Upper lobe of left lung (tissue), 6 donors: Measurements from ENCODE around the gene AFF1. TPM values are rescaled to one million over a fixed set of nuclear protein-coding genes. Genes with fewer than 3 reads are reported as not detected.
A peak's percentile ranks its signal among the peaks of the same experiment; 100 is the strongest.

ENCODE experiments used
- ATAC-seq, 2 donors: fragments of 200-7000 bp; cut with Tn5 transposase; one replicate each; pipeline ENCODE4 v1.9.1; 2022; ENCODE audit warnings: mild to moderate bottlenecking in 2 of 2, moderate library complexity in 2 of 2; ENCODE audit not compliant: low FRiP score in 2 of 2
- DNase-seq, 2 donors: peaks; one replicate each; pipeline ENCODE4 v3.0.0-alpha.2; 2019 to 2020
- H3K27ac ChIP-seq, 4 donors: fragments of 200-600 bp; sonication (generic); one replicate each; pipeline ENCODE4 v1.5.1; 2016 to 2019
- H3K27me3 ChIP-seq, 4 donors: fragments of 200-600 bp; sonication (generic); one replicate each; pipeline ENCODE4 v1.5.1; 2017 to 2019
- H3K36me3 ChIP-seq, 4 donors: fragments of 200-600 bp; sonication (generic); one replicate each; pipeline ENCODE4 v1.5.1; 2016 to 2019
- H3K4me1 ChIP-seq, 4 donors: fragments of 200-600 bp; sonication (generic); one replicate each; pipeline ENCODE4 v1.5.1; 2018 to 2019
- H3K4me3 ChIP-seq, 4 donors: fragments of 200-600 bp; sonication (generic); one replicate each; pipeline ENCODE4 v1.5.1; 2017 to 2019; ENCODE audit warnings: mild to moderate bottlenecking in 2 of 4, moderate library complexity in 1 of 4
- H3K9me3 ChIP-seq, 4 donors: fragments of 200-600 bp; sonication (generic); one replicate each; pipeline ENCODE4 v1.5.1; 2018 to 2019
- EP300 ChIP-seq, 4 donors: sonication (generic); formaldehyde crosslinking; IDR thresholded peaks; one replicate each; pipeline ENCODE4 v1.5.1; 2017; ENCODE audit warnings: antibody characterized with exemption in 4 of 4, control low read depth in 2 of 4
- POLR2A ChIP-seq, 4 donors: fragments of 450-650 bp; IDR thresholded peaks; one replicate each; pipeline ENCODE4 v1.5.1; 2016 to 2017; ENCODE audit warnings: antibody characterized with exemption in 4 of 4, mild to moderate bottlenecking in 2 of 4
- POLR2AphosphoS5 ChIP-seq, 2 donors: sonication (generic); formaldehyde crosslinking; IDR thresholded peaks; one replicate each; pipeline ENCODE4 v1.5.1; 2017; ENCODE audit warnings: antibody characterized with exemption in 2 of 2
- WGBS, 2 donors: methylation state at CpG; one replicate each; pipeline ENCODE4 v1.1.5; 2017 to 2018; 5-methylcytosine and 5-hydroxymethylcytosine counted together
- total RNA-seq, 6 donors: library from RNA; depleted of rRNA in 4 of 6; stranded (reverse); fragments of >200 nt in 4 of 6; gene quantifications; one replicate each; pipeline versions ENCODE4 v1.1.0 to v1.2.1, GENCODE V29; 2016 to 2021
- TF ChIP-seq, protein P1 (sequence below), 6 experiments: fragments of 450-650 bp in 4 of 6; fragments of 200-600 bp in 2 of 6; sonication (generic) in 2 of 6; IDR thresholded peaks; one replicate each; pipeline ENCODE4 v1.5.1; 2016 to 2019; ENCODE audit warnings: antibody characterized with exemption in 6 of 6
- donor health status: DM: no; HTN: no; CAD: no; lungs with moderate emphysema.
- donor health status: DM: no; HTN: yes; CAD: no; lungs with severe emphysema.

AFF1 gene
- total RNA-seq, 6 donors from 2014 or later, result 45.5 to 124 (median 83.9) TPM

GRCh38 chr4:87103691-87104187 lies 168.9 kb downstream of the AFF1 start:
- Histone ChIP-seq H3K27me3 (no peaks in the 10 kb centered on the region), H3K4me3 (no peak overlapping the region), H3K9me3 (no peaks in the 10 kb centered on the region), H3K36me3 (peaks cover 0 to 32% (median 9%) of the 10 kb centered on the region in 4 donors), H3K4me1 (peaks cover 7 to 34% (median 23%) of the 10 kb centered on the region in 4 donors), H3K27ac (peak overlapping the region in 3 of 4 donors; percentile 27 to 58 (median 41))
- peak in 1 of 2 donors; percentile 53 for ATAC-seq
- WGBS, 2 donors, result 54 to 65% methylated on average over 2 of the region's 2 CpGs
- TF ChIP-seq EP300 (IDR thresholded peaks at IDR 0.05), result no peak
- TF ChIP-seq POLR2AphosphoS5 (IDR thresholded peaks at IDR 0.05), result no peak
- TF ChIP-seq, protein P1, sequence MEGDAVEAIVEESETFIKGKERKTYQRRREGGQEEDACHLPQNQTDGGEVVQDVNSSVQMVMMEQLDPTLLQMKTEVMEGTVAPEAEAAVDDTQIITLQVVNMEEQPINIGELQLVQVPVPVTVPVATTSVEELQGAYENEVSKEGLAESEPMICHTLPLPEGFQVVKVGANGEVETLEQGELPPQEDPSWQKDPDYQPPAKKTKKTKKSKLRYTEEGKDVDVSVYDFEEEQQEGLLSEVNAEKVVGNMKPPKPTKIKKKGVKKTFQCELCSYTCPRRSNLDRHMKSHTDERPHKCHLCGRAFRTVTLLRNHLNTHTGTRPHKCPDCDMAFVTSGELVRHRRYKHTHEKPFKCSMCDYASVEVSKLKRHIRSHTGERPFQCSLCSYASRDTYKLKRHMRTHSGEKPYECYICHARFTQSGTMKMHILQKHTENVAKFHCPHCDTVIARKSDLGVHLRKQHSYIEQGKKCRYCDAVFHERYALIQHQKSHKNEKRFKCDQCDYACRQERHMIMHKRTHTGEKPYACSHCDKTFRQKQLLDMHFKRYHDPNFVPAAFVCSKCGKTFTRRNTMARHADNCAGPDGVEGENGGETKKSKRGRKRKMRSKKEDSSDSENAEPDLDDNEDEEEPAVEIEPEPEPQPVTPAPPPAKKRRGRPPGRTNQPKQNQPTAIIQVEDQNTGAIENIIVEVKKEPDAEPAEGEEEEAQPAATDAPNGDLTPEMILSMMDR (IDR thresholded peaks at IDR 0.05), result no peak
- no peak for TF ChIP-seq POLR2A (IDR thresholded peaks at IDR 0.05)
- no peak for DNase-seq

DNA sequence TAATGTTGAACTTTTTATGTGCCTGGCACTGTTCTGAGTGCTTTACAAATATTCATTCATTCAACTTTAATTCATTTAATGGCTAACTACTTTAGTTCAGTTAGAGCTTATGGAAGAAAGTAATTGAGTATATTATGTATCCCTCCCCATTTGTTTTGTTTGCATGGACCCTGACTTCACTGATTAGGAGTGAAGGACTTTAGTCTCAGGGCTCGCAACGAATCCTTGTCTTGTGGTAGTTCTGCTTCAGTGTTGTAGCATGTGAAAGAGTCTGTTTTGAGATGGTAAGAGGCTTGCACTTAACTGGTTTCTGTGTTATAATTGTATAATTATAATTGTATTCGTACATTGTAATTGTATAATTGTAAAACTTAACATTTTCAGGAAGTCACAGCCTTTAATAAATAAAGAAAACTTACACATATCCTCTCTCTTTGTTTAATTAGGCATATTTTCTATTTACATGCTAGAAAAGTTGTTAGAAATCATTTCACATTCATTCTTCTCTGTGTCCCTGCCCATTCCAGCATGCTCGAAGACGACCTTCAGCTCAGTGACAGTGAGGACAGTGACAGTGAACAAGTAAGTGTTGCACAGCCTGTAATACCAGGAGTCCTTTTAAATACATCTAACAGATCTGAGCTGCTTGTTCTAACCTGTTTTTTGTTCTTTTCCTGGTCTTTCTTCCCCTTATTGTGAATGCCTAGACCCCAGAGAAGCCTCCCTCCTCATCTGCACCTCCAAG lies 170.5 kb downstream of the AFF1 start:
- 82 to 90% methylated on average over 5 of the region's 5 CpGs for WGBS, 2 donors
- Histone ChIP-seq H3K9me3 (no peaks in the 10 kb centered on the region), H3K4me1 (peaks cover 7 to 37% (median 23%) of the 10 kb centered on the region in 4 donors), H3K27ac (no peak overlapping the region), H3K4me3 (no peak overlapping the region), H3K36me3 (peaks cover 0 to 35% (median 9%) of the 10 kb centered on the region in 4 donors), H3K27me3 (no peaks in the 10 kb centered on the region)
- DNase-seq (no peak), ATAC-seq (no peak)
- TF ChIP-seq POLR2AphosphoS5 (IDR thresholded peaks at IDR 0.05) (no peak), POLR2A (IDR thresholded peaks at IDR 0.05) (no peak), EP300 (IDR thresholded peaks at IDR 0.05) (no peak)
- TF ChIP-seq, protein P1 (IDR thresholded peaks at IDR 0.05), result no peak

- 84 to 93% methylated on average over 4 to 5 of the region's 5 CpGs for WGBS, 2 donors
- ATAC-seq, result peak; percentile 63 to 85
- peaks cover 7 to 29% (median 19%) of the 10 kb centered on the region in 4 donors for H3K4me1 ChIP-seq
- H3K27ac ChIP-seq, result peak overlapping the region in 3 of 4 donors; percentile 16 to 62 (median 60)
- H3K4me3 ChIP-seq, result no peak overlapping the region
- TF ChIP-seq, protein P1 (IDR thresholded peaks at IDR 0.05), result no peak
- no peak for TF ChIP-seq POLR2A (IDR thresholded peaks at IDR 0.05)
- TF ChIP-seq POLR2AphosphoS5 (IDR thresholded peaks at IDR 0.05), result no peak
- TF ChIP-seq EP300 (IDR thresholded peaks at IDR 0.05), result no peak
- H3K27me3 ChIP-seq, result no peaks in the 10 kb centered on the region
- H3K9me3 ChIP-seq, result no peaks in the 10 kb centered on the region
- no peak for DNase-seq
- H3K36me3 ChIP-seq, result peaks cover 0 to 54% (median 12%) of the 10 kb centered on the region in 4 donors
Measured at GRCh38 chr4:87108142-87108546, 173.3 kb downstream of the AFF1 start.

GRCh38 chr4:87109121-87109520 lies 174.3 kb downstream of the AFF1 start:
- peak overlapping the region in 2 of 4 donors; percentile 0 to 62 for H3K27ac ChIP-seq
- H3K36me3 ChIP-seq, result peaks cover 0 to 55% (median 14%) of the 10 kb centered on the region in 4 donors
- DNase-seq, result no peak

More at GRCh38 chr4:87109121-87109520, 174.3 kb downstream of the AFF1 start:
- no peak overlapping the region for H3K4me3 ChIP-seq
- ATAC-seq, result no peak
- 73 to 82% methylated on average over 3 of the region's 3 CpGs for WGBS, 2 donors
- H3K9me3 ChIP-seq, result no peaks in the 10 kb centered on the region
- TF ChIP-seq, protein P1 (IDR thresholded peaks at IDR 0.05), result no peak
- no peak for TF ChIP-seq POLR2AphosphoS5 (IDR thresholded peaks at IDR 0.05)
- TF ChIP-seq POLR2A (IDR thresholded peaks at IDR 0.05), result no peak
- TF ChIP-seq EP300 (IDR thresholded peaks at IDR 0.05), result no peak
- no peaks in the 10 kb centered on the region for H3K27me3 ChIP-seq
- peaks cover 4 to 19% (median 11%) of the 10 kb centered on the region in 4 donors for H3K4me1 ChIP-seq
